Measurements from ENCODE around the gene TMEM151B.
A peak's percentile ranks its signal among the peaks of the same experiment; 100 is the strongest.

The TMEM151B gene

GRCh38 chr6:44233567-44234100, 36.6 kb upstream of the TMEM151B start:
- DNase-seq, result no peak

- DNase-seq, result peak; percentile 46
Measured at GRCh38 chr6:44234101-44235025, 35.9 kb upstream of the TMEM151B start.

GRCh38 chr6:44235269-44235668, 35.0 kb upstream of the TMEM151B start:
- no peak for DNase-seq

- no peak for DNase-seq
Measured at GRCh38 chr6:44235891-44236516, 34.2 kb upstream of the TMEM151B start.

- DNase-seq, result peak; percentile 97
Measured at GRCh38 chr6:44237021-44237812, 33.0 kb upstream of the TMEM151B start.

GRCh38 chr6:44237813-44238433, 32.3 kb upstream of the TMEM151B start:
- DNase-seq, result peak; percentile 83

- DNase-seq, result no peak
Measured at GRCh38 chr6:44238687-44239350, 31.4 kb upstream of the TMEM151B start.

- no peak for DNase-seq
Measured at GRCh38 chr6:44243345-44243744, 26.9 kb upstream of the TMEM151B start.

GRCh38 chr6:44245391-44245911, 24.8 kb upstream of the TMEM151B start:
- no peak for DNase-seq

GRCh38 chr6:44245912-44246662, 24.2 kb upstream of the TMEM151B start:
- DNase-seq, result peak; percentile 76

- peak; percentile 94 for DNase-seq
Measured at GRCh38 chr6:44246663-44247337, 23.4 kb upstream of the TMEM151B start, which contains the start of gene HSP90AB1. HSP90AB1 (plus strand) TSS chr6:44247101; CDS start chr6:44248630, 1,529 bp downstream.

- DNase-seq, result peak; percentile 64
Measured at GRCh38 chr6:44247338-44248302, 22.6 kb upstream of the TMEM151B start.

GRCh38 chr6:44248579-44248978, 21.7 kb upstream of the TMEM151B start:
- DNase-seq, result no peak

GRCh38 chr6:44249082-44249748, 21.0 kb upstream of the TMEM151B start:
- no peak for DNase-seq

GRCh38 chr6:44250067-44250717, 20.1 kb upstream of the TMEM151B start:
- DNase-seq, result no peak

GRCh38 chr6:44250718-44251123, 19.5 kb upstream of the TMEM151B start:
- no peak for DNase-seq

GRCh38 chr6:44251576-44252524, 18.4 kb upstream of the TMEM151B start:
- no peak for DNase-seq
